HAP-1 (cell line): Measurements from ENCODE around the gene SH3YL1.

Experiments
- DNase-seq, 2 experiments: peaks; one replicate each; pipeline ENCODE4 v3.0.0-alpha.2; 2016 to 2020; ENCODE audit warnings: low spot score in 2 of 2
- H3K27me3 ChIP-seq: fragments of 250-450 bp; sonication (Bioruptor Pico); 2 replicates; pipeline ENCODE4 v1.5.1; 2020; ENCODE audit warnings: low read depth, mild to moderate bottlenecking, moderate library complexity
- H3K36me3 ChIP-seq: fragments of 250-450 bp; sonication (Bioruptor Pico); replicated peaks from 2 replicates; pipeline ENCODE4 v1.5.1; 2020; ENCODE audit warnings: mild to moderate bottlenecking
- H3K4me1 ChIP-seq: fragments of 250-450 bp; sonication (Bioruptor Pico); 2 replicates; pipeline ENCODE4 v1.5.1; 2020; ENCODE audit warnings: mild to moderate bottlenecking
- H3K4me3 ChIP-seq: fragments of 250-450 bp; sonication (Bioruptor Pico); 2 replicates; pipeline ENCODE4 v1.5.1; 2020; ENCODE audit warnings: mild to moderate bottlenecking, moderate library complexity
- H3K9me3 ChIP-seq: fragments of 250-450 bp; sonication (Bioruptor Pico); 2 replicates; pipeline ENCODE4 v1.5.1; 2020; ENCODE audit warnings: mild to moderate bottlenecking, moderate library complexity
- in situ Hi-C: fragments of 300-500 bp; cut with MboI; formaldehyde crosslinking; loops from 3 replicates; pipeline ENCODE4 v1.14.3; 2020; ENCODE audit warnings: low sequenced_read_pairs, inconsistent platforms, mixed read lengths

The SH3YL1 gene

DNA sequence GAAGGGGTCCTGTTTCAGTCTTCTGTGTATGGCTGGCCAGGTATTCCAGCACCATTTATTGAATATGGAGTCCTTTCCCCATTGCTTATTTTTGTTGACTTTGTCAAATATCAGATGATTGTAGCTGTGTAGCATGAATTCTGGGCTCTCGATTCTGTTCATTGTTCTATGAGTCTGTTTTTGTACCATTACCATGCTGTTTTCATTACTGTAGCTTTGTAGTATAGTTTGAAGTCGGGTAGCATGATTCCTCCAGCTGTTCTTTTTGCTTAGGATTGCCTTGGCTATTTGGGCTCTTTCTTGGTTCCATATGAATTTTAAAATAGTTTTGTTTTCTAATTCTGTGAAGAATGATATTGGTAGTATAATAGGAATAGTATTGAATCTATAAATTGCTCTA is 6.0 kb downstream of the SH3YL1 start:
- Histone ChIP-seq H3K9me3 (peaks cover 7% of the 10 kb centered on the region; the same call in 1 of the 2 replicates), H3K36me3 (no peaks in the 10 kb centered on the region), H3K4me3 (no peak overlapping the region), H3K4me1 (no peaks in the 10 kb centered on the region), H3K27me3 (no peaks in the 10 kb centered on the region)
- in situ Hi-C loops = no loop called here
- DNase-seq = no peak

DNA sequence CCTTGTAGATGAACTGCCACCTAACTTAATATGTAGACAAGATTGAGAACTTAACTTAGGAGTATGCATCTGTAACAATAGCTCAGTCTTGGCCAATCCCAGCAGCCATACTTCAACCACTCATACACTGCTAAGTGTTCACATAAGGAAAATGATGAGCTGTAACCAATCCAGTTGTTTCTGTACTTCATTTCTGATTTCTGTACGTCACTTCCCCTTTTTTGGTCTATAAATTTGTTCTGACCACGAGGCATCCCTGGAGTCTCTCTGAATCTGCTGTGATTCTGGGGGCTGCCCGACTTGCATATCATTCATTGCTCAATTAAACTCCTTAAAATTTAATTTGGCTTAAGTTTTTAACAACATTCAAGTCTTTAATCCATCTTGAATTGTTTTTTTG is 6.4 kb downstream of the SH3YL1 start:
- Histone ChIP-seq H3K9me3 (peaks cover 7% of the 10 kb centered on the region; the same call in 1 of the 2 replicates), H3K36me3 (no peaks in the 10 kb centered on the region), H3K4me1 (no peaks in the 10 kb centered on the region), H3K27me3 (no peaks in the 10 kb centered on the region), H3K4me3 (no peak overlapping the region)
- no peak for DNase-seq
- in situ Hi-C loops = no loop called here

DNA sequence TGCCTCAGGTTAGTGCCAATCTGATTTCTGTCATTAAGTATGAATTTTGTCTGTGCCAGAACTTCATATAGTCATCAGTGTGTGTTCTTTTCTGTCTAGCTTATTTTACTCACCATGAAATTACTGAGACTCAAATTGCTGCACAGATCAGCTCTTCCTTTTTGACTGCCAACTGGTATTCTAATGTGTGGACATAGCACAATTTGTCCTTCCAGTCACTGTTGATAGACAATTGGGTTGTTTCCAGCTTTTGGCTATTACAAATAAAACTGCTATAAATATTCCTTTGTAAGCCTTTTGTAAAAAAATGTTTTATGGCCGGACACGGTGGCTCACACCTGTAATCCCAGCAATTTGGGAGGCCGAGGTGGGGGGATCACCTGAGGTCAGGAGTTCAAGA is 7.7 kb downstream of the SH3YL1 start:
- H3K36me3 ChIP-seq = no peaks in the 10 kb centered on the region
- no peak overlapping the region for H3K4me3 ChIP-seq
- no peaks in the 10 kb centered on the region for H3K4me1 ChIP-seq
- no peaks in the 10 kb centered on the region for H3K27me3 ChIP-seq
- DNase-seq = no peak
- H3K9me3 ChIP-seq = peaks cover 7% of the 10 kb centered on the region; the same call in 1 of the 2 replicates
- in situ Hi-C loops = no loop called here

DNA sequence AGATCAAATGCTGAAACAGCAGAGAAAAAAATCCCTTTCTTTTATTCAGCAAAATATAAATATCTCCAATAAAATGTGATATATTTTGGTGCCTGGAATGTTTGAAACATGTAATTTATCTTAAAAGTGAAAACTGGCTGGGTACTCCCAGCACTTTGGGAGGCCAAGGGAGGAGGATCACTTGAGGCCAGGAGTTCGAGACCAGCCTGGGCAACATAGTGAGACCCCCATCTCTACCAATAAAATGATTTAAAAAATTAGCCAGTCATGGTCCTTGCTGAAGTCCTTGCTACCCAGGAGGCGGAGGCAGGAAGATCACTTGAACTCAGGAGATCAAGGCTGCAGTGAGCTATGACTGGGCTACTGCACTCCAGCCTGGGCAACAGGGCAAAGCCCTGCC is 8.6 kb downstream of the SH3YL1 start:
- Histone ChIP-seq H3K9me3 (peaks cover 7% of the 10 kb centered on the region; the same call in 1 of the 2 replicates), H3K4me3 (no peak overlapping the region), H3K36me3 (no peaks in the 10 kb centered on the region), H3K4me1 (no peaks in the 10 kb centered on the region), H3K27me3 (no peaks in the 10 kb centered on the region)
- in situ Hi-C loops = no loop called here
- no peak for DNase-seq

DNA sequence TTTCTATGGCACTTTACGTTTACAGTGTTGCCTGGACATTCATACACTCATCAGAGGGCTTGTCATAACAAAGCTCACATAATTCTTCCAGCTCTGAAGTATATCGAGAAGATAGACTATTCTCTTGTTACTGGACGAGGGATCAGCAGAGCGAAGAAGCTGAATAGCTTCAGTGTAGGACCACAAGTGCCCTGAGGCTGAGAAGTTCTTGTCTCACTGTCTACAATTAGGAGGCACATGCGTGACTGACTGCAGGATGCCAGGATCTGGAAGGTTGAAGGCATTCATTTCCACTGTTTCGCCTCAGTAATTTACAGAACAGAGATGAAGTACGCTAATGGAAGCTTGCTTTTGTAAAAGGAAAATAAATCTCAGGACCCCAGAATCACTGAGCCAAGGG is 9.6 kb downstream of the SH3YL1 start:
- H3K9me3 ChIP-seq = peaks cover 7% of the 10 kb centered on the region; the same call in 1 of the 2 replicates
- H3K4me1 ChIP-seq = no peaks in the 10 kb centered on the region
- H3K27me3 ChIP-seq = no peaks in the 10 kb centered on the region
- in situ Hi-C loops = no loop called here
- DNase-seq = no peak
- no peaks in the 10 kb centered on the region for H3K36me3 ChIP-seq
- H3K4me3 ChIP-seq = no peak overlapping the region

DNA sequence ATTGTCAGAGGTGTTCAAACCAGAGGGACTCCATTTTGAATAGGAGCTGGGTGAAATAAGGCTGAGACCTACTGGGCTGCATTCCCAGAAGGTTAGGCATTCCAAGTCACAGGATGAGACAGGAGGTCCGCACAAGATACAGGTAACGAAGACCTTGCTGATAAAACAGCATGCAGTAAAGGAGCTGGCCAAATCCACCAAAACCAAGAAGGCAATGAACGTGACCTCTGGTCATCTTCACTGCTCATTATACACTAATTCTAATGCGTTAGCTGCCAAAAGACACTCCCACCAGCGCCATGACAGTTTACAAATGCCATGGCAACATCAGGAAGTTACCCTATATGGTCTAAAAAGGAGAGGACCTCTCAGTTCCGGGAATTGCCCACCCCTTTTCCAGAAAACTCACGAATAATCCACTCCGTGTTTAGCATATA is 10.6 kb downstream of the SH3YL1 start:
- no peak overlapping the region for H3K4me3 ChIP-seq
- in situ Hi-C loops = no loop called here
- H3K36me3 ChIP-seq = no peaks in the 10 kb centered on the region
- no peak for DNase-seq
- no peaks in the 10 kb centered on the region for H3K27me3 ChIP-seq
- H3K4me1 ChIP-seq = no peaks in the 10 kb centered on the region
- peaks cover 5% of the 10 kb centered on the region; the same call in 1 of the 2 replicates for H3K9me3 ChIP-seq

DNA sequence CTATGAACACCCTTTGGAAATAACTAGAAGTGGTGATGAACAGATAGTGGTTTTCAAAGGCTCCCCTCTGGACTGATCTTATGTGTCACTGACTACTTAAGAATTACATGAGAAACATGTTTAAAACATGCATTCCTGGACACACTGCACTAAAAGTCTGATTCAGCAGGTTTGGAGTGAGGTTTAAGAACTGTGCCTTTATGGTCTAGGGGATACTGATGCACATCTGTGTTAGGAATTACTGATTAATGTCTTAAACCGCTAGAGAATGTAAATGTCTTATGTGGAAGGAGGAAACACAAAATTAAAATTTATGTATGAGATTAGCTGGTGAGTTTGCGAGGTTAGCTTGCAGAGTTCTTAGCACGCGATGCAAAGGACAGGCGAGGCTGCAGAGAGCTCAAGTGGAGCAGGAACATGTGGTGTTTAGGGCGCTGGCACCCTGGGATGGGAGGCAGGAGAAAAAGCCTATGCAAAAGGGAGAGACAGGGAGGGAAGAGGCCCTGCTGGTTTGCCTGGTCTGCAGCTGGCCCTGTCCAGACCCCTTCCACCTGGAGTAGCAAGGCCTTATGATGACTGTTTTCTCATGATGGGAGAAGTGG is 11.7 kb downstream of the SH3YL1 start:
- H3K36me3 ChIP-seq = no peaks in the 10 kb centered on the region
- no peak for DNase-seq
- no peaks in the 10 kb centered on the region for H3K27me3 ChIP-seq
- H3K4me1 ChIP-seq = no peaks in the 10 kb centered on the region
- in situ Hi-C loops = no loop called here
- no peaks in the 10 kb centered on the region; the same call in 1 of the 2 replicates for H3K9me3 ChIP-seq
- H3K4me3 ChIP-seq = no peak overlapping the region

DNA sequence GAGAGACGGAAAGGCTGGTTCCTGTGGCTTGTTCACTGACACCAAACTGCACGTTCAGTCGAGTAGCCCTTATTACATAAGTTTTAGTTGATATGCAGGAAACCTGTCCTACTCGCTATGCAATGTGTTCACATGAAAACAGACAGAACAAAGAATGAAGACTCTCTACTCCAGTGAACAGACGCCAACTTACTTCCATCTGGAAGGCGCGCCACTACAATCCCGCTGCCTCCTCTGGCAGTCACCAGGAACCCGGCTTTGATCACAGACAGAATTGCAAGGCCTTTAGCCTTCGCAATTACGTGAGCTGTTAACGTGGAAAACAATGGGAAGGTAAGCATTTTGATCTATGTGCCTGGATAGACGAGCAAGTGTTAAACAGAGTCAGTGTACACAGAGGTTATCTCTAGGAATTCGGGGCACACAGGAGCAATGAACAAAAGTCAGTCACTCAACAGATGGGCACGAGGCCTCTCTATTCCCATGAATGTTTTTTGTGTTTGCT is 14.2 kb downstream of the SH3YL1 start:
- Histone ChIP-seq H3K9me3 (no peaks in the 10 kb centered on the region), H3K27me3 (no peaks in the 10 kb centered on the region), H3K4me3 (no peak overlapping the region), H3K4me1 (no peaks in the 10 kb centered on the region), H3K36me3 (no peaks in the 10 kb centered on the region)
- DNase-seq = no peak
- in situ Hi-C loops = no loop called here

DNA sequence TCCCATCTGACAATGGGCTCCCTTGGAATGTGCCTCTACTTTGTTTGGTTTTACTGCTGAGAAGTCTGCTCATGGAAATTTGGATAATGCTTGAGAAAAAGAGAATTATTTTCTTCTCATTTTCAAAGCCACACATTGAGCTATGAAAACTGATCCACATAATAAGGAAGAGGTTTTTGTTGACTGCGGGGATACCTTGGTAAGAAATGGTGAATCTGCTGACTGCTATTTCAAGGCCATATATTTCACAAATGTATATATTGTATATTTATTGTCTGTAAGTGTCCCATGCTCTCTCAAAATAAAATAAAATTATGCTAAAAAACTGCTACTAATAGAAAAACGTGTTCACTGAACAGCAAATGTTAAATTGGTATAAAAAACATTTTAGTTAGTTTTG is 15.1 kb downstream of the SH3YL1 start:
- Histone ChIP-seq H3K4me3 (no peak overlapping the region), H3K9me3 (no peaks in the 10 kb centered on the region), H3K4me1 (no peaks in the 10 kb centered on the region), H3K36me3 (no peaks in the 10 kb centered on the region), H3K27me3 (no peaks in the 10 kb centered on the region)
- in situ Hi-C loops = no loop called here
- DNase-seq = no peak

DNA sequence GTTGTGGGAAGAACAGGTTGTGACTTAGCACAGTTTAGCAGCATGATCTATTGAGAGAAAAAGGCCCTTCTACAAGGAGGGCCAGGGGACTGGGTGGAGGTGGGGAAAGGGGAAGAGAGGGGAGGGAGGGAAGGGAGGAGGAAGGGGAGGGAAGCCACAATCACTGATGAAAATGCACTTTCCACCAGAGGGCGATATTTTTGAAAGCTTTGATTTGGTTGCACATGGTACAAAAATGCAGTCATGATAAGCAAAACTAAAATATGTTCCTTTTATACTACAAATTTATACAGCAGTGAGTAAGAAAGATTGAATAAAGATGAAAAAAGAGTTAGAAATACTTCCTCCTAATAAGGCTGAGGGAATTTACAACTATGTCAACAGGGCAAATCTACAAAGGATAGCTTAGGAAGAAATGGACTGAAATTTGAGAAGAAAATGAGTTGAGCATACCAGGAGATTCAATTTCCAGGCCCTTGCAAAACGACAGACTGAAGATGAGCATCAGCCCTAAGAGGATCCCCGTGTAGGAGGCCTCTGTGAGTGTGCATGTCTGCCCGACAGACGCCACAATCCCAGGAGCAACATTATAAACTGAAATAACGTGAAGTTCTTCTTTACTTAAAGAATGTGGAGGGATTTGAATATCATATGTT is 17.2 kb downstream of the SH3YL1 start:
- H3K27me3 ChIP-seq = no peaks in the 10 kb centered on the region
- DNase-seq = peak; percentile 43 to 59
- no peak overlapping the region for H3K4me3 ChIP-seq
- H3K36me3 ChIP-seq = no peaks in the 10 kb centered on the region
- in situ Hi-C loops = no loop called here
- H3K9me3 ChIP-seq = no peaks in the 10 kb centered on the region
- H3K4me1 ChIP-seq = no peaks in the 10 kb centered on the region

DNA sequence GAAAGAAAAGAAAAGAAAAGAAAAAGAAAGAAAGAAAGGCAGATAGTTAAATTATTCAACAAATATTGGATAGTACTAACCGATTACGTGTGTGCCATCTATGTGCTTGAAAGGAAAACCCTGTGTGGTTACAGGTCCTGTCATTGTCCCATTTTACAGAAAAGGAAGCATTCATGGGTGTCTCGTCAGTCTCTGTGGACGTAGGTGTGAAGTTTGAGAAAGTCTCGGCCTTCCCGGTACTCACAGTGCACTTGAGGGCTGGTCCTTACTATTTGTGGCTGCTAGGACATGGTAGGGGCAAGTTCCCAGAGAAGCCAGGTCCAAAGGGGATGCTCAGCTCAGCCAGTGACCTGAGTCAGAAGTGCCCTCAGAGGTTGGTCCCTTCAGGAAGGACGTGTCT is 19.3 kb downstream of the SH3YL1 start:
- in situ Hi-C loops = no loop called here
- no peaks in the 10 kb centered on the region for H3K36me3 ChIP-seq
- H3K27me3 ChIP-seq = no peaks in the 10 kb centered on the region
- DNase-seq = no peak
- H3K9me3 ChIP-seq = no peaks in the 10 kb centered on the region
- no peaks in the 10 kb centered on the region for H3K4me1 ChIP-seq
- no peak overlapping the region for H3K4me3 ChIP-seq

DNA sequence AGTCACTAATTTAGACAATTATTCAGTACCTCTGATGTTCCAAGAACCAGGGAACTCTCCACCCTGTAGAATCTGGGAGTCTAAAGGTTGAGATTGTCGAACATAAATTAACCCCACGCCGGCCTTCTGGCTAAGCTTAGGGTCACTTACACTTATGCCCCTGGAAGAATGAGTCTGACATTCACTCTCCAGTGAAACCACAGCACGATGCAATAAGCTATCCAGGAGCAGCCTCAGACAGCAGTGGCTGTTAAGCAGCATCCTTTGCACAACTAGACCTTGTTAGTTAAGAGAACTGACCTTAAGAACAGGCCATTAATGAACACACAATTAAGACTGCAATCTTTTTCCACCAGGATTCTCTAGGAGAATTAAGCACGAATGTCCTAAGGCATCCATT is 25.0 kb downstream of the SH3YL1 start:
- Histone ChIP-seq H3K9me3 (no peaks in the 10 kb centered on the region), H3K4me1 (no peaks in the 10 kb centered on the region), H3K4me3 (no peak overlapping the region), H3K27me3 (no peaks in the 10 kb centered on the region), H3K36me3 (no peaks in the 10 kb centered on the region)
- no peak for DNase-seq
- in situ Hi-C loops = no loop called here

DNA sequence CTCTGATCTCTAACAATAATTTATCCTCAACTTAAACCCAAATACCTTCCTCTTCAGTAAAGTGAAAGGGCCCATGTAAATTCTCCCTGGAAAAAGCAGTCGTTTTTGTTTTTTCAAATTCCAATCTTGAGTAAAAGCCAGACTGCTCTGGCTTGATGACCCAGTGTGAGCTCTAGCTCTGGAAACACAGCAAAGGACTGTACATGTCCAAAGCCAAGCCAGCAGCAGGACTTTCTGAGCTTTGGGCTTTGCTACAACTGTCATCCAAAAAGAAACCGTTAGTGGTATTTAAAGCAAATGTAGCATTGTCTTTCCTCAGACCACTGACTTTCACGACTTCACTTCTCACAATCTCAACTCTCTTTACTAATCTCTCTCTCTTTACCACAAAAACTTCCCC is 25.4 kb downstream of the SH3YL1 start:
- no peaks in the 10 kb centered on the region for H3K9me3 ChIP-seq
- in situ Hi-C loops = no loop called here
- H3K4me3 ChIP-seq = no peak overlapping the region
- H3K36me3 ChIP-seq = no peaks in the 10 kb centered on the region
- H3K27me3 ChIP-seq = no peaks in the 10 kb centered on the region
- DNase-seq = no peak
- H3K4me1 ChIP-seq = no peaks in the 10 kb centered on the region

DNA sequence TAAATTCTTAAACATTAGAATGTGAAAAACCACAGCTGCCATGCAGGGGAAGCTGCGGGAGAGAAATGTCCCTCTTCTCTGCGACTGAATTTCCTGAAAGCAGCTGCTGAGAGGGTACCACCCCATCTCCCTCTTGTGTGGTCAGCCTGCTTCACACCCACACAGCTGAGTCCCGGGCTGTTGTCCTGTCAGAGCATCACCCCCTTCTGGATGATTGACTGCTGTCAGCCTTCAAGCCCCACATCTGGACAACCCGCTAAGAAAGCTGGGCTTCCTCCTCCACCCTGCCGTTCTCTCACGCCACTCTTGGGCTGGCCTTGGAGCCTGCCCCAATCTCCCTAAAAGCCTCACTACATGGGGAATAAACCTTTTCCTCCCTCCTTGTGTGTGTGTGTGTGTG is 26.0 kb downstream of the SH3YL1 start:
- H3K4me3 ChIP-seq = no peak overlapping the region
- in situ Hi-C loops = no loop called here
- H3K9me3 ChIP-seq = no peaks in the 10 kb centered on the region
- no peaks in the 10 kb centered on the region for H3K36me3 ChIP-seq
- H3K27me3 ChIP-seq = no peaks in the 10 kb centered on the region
- no peaks in the 10 kb centered on the region for H3K4me1 ChIP-seq
- no peak for DNase-seq
